Measurements from ENCODE around the gene INTS1. TPM values are rescaled to one million over a fixed set of nuclear protein-coding genes. Genes with fewer than 3 reads are reported as not detected.
A peak's percentile ranks its signal among the peaks of the same experiment; 100 is the strongest.

The INTS1 gene
- total RNA-seq, 6 donors from 2014 or later: 38.6 to 215 (median 72.3) TPM

GRCh38 chr7:1544896-1545416, 40.8 kb upstream of the INTS1 start:
- 96 to 100% methylated on average over 1 to 14 of the region's 16 CpGs for WGBS, 2 donors
- Histone ChIP-seq H3K27me3 (no peaks in the 10 kb centered on the region), H3K27ac (no peak overlapping the region), H3K4me1 (peaks cover 0 to 4% (median 0%) of the 10 kb centered on the region in 4 donors), H3K36me3 (peaks cover 16 to 56% (median 43%) of the 10 kb centered on the region in 4 donors), H3K9me3 (no peaks in the 10 kb centered on the region), H3K4me3 (no peak overlapping the region)
- no peak for ATAC-seq (ENCODE audit: low FRiP score in 2 of 2)
- DNase-seq: peak in 1 of 2 donors; percentile 78
- TF ChIP-seq POLR2A (IDR thresholded peaks at IDR 0.05): no peak
- TF ChIP-seq POLR2AphosphoS5 (IDR thresholded peaks at IDR 0.05): no peak
- TF ChIP-seq EP300 (IDR thresholded peaks at IDR 0.05): no peak
- TF ChIP-seq CTCF (IDR thresholded peaks at IDR 0.05): no peak

GRCh38 chr7:1544178-1544895, 40.1 kb upstream of the INTS1 start:
- peak in 1 of 2 donors; percentile 79 for DNase-seq
- Histone ChIP-seq H3K27me3 (no peaks in the 10 kb centered on the region), H3K4me3 (no peak overlapping the region), H3K36me3 (peaks cover 21 to 62% (median 49%) of the 10 kb centered on the region in 4 donors), H3K9me3 (no peaks in the 10 kb centered on the region), H3K4me1 (peaks cover 0 to 4% (median 0%) of the 10 kb centered on the region in 4 donors), H3K27ac (no peak overlapping the region)
- ATAC-seq (ENCODE audit: low FRiP score in 2 of 2): peak in 1 of 2 donors; percentile 18
- 76 to 84% methylated on average over 35 to 38 of the region's 41 CpGs for WGBS, 2 donors
- TF ChIP-seq CTCF (IDR thresholded peaks at IDR 0.05) (no peak), EP300 (IDR thresholded peaks at IDR 0.05) (no peak), POLR2A (IDR thresholded peaks at IDR 0.05) (no peak), POLR2AphosphoS5 (IDR thresholded peaks at IDR 0.05) (no peak)

GRCh38 chr7:1543826-1544177, 39.6 kb upstream of the INTS1 start:
- no peak for ATAC-seq (ENCODE audit: low FRiP score in 2 of 2)
- no peak for TF ChIP-seq CTCF (IDR thresholded peaks at IDR 0.05)
- no peak for TF ChIP-seq EP300 (IDR thresholded peaks at IDR 0.05)
- TF ChIP-seq POLR2A (IDR thresholded peaks at IDR 0.05): no peak
- Histone ChIP-seq H3K27ac (no peak overlapping the region), H3K4me3 (no peak overlapping the region), H3K9me3 (no peaks in the 10 kb centered on the region), H3K27me3 (no peaks in the 10 kb centered on the region), H3K4me1 (peaks cover under 1 to 7% (median 3%) of the 10 kb centered on the region in 4 donors), H3K36me3 (peaks cover 21 to 67% (median 54%) of the 10 kb centered on the region in 4 donors)
- 91 to 93% methylated on average over 5 to 6 of the region's 6 CpGs for WGBS, 2 donors
- DNase-seq: no peak

GRCh38 chr7:1542841-1543747, 38.9 kb upstream of the INTS1 start:
- H3K4me3 ChIP-seq: no peak overlapping the region
- peaks cover 21 to 68% (median 57%) of the 10 kb centered on the region in 4 donors for H3K36me3 ChIP-seq
- no peaks in the 10 kb centered on the region for H3K9me3 ChIP-seq
- TF ChIP-seq POLR2A (IDR thresholded peaks at IDR 0.05) (no peak), POLR2AphosphoS5 (IDR thresholded peaks at IDR 0.05) (no peak), EP300 (IDR thresholded peaks at IDR 0.05) (no peak), CTCF (IDR thresholded peaks at IDR 0.05) (no peak)
- H3K27me3 ChIP-seq: no peaks in the 10 kb centered on the region
- DNase-seq (peak in 1 of 2 donors; percentile 78), ATAC-seq (ENCODE audit: low FRiP score in 2 of 2) (no peak)
- H3K4me1 ChIP-seq: peaks cover 8 to 14% (median 9%) of the 10 kb centered on the region in 4 donors
- H3K27ac ChIP-seq: no peak overlapping the region
- 89 to 93% methylated on average over 26 to 38 of the region's 38 CpGs for WGBS, 2 donors
